Lung microvascular endothelial cell (primary cell): ENCODE data around the gene OR13A1. TPM values are rescaled to one million over a fixed set of nuclear protein-coding genes. Genes with fewer than 3 reads are reported as not detected.
"Not testable (repeated sequence)": the region's sequence is repeated elsewhere in the genome, so short reads cannot be mapped to it uniquely, and the experiment has no call there.

ENCODE experiments used
- DNase-seq, 2 donors: peaks; one replicate each; pipeline versions ENCODE4 v3.0.0 to v3.0.0-alpha.2; 2010; ENCODE audit warnings: low read depth in 2 of 2
- total RNA-seq: library from RNA; depleted of rRNA; stranded (reverse); fragments of >200 nt; gene quantifications from 2 replicates; pipeline ENCODE4 v1.2.1, GENCODE V29; 2014

OR13A1 gene
- total RNA-seq, 1 donor from 2014 or later: not detected

DNA sequence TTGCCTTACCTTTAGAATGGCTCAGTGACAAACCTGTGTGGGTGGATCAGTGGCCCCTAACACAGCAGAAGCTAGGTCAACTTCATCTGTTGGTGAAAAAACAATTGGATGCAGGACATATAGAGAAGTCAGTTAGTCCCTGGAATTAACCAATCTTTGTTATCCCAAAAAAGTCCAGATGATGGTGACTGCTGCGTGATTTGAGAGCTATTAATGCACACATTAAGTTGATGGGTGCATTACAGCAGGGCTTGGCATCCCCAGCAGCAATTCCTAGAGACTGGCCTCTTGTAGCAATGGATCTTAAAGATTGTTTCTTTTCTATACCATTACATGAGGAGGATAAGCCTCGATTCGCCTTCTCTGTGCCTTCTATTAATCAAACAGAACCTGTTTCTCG, 33.3 kb downstream of the OR13A1 start:
- no peak for DNase-seq

DNA sequence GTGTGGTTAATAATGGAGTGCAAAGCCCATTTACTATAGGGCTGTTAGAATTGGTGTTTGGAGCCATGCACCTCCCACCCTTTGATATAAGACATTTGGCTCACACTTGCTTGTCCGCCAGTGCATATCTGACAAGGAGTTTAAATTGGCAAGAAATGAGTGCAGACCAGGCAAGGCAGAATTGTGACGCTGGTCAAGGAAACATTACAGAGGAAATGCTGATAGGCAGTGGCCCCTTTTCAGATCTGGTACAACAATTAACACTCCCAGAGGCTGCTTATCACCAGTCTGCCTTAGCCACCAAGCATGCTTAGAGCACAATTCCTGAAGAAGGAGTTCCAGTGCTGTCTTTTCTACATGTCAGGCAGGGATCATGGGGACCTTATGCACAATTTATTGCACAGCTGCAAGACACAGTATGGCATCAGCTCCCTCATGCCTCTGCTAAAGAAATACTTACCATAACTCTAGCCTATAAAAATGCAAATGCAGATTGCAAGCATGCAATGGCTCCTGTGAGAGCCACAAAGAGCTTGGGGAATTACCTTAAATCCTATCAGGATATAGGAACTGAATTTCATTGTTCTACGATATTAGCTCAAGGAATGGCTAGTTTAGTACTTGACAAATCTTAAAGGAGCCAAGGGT, 35.2 kb downstream of the OR13A1 start:
- no peak for DNase-seq

DNA sequence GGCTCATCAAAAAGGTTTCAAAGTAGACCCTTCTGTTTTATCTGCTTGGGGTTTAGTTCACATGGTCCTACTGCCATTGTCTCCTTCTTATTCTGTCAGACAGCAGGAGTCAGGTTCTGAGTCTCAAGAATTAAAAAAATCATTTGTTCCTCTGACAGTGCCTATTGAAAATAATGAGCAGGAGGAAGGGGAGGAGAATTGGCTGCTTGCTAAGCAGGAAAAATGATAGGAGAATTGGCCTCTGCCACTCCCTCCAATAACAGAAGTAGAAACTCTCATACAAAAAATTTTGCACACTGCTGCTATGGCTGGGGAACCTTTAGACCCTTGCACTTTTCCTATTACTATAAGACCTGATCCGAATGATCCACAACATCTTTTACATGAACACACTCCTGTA, 35.7 kb downstream of the OR13A1 start:
- no peak for DNase-seq

DNA sequence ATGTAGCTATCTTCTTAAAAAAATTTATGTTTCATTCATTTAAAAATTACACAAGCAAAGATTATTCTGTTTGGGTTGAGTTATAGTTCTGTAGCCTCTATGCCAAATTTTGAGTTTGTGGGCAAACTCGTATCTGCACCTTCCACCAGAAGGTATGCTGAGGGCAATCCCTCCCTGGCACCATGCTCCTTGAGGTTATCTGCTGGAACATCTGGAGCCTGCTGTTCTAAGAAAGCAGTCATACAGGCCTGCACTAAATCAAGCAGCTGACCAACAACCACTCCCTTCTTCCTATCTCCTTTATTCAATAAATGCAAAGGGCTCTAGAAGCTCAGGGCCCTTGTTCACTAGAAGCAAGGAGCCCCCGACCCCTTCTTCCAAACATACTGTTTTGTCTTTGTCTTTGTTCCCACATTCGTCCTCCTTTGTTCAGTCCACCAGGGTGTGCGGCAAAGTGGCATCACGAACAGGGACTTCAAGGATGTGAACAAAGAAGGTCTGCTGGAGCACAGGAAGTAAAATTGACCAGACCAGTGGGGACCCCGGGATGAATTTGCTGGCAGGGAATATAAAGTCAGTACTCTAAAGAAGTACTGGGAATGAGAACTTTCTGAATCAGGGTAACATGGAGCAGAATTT, 36.4 kb downstream of the OR13A1 start:
- no peak for DNase-seq

DNA sequence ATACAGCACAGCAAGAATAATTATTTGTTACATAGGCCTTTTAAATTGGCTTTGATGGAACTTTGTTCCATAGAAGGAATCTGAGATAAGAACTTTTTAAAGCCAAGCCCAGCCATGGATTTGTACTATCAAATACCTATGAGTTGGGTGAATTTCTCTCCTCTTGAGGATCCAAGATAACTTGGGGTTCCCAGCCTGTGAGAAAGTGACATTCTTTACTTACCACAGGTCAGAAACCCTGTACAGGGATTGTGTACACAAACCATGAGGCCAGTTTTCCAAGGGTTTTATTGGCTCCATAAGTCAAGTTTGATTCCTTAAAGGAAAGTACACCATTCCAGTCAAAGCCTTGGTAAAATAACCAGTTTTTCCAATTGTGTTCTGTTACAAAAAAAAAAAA, 39.3 kb downstream of the OR13A1 start:
- DNase-seq: not testable (repeated sequence)

DNA sequence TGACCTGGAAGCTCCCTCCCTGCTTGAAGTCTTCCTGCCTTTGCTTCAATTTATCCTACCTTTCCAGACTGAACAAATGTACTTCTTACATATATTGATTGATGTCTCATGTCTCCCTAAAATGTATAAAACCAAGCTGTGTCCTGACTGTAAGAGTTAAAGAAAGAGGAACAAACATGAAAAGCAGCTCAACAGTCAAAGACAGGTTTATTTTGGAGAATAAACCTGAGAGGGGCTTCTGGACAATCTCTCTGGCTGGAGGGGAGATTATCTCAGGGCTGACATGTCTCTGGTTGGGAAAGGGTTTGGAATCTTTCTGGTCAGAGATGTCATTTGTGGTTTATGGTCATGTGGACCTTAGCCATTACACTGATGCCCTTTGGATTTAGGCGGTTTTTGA, 41.0 kb downstream of the OR13A1 start:
- DNase-seq: no peak

DNA sequence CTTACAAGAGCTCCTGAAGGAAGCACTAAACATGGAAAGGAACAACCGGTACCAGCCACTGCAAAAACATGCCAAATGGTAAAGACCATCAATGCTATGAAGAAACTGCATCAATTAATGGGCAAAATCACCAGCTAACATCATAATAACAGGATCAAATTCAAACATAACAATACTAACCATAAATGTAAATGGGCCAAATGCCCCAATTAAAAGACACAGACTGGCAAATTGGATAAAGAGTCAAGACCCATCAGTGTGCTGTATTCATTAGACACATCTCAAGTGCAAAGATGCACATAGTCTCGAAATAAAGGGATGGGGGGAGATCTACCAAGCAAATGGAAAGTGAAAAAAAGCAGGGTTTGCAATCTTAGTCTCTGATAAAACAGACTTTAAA, 47.6 kb downstream of the OR13A1 start:
- DNase-seq: not testable (repeated sequence)

DNA sequence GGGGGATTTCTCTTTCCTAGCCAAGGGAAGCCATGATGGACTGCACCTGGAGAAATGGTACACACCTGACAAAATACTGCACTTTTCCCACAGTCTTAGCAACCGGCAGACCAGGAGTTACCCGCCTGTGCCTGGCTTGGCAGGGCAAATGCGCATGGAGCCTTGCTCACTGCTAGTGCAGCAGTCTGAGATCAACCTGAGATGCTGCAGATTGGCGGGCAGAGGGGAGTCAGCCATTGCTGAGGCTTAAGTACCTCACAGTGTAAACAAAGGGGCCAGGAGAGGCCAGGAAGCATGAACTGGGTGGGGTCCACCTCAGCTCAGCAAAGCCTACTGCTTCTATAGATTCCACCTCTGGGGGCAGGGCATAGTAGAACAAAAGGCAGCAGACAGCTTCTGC, 49.4 kb downstream of the OR13A1 start:
- no peak for DNase-seq

DNA sequence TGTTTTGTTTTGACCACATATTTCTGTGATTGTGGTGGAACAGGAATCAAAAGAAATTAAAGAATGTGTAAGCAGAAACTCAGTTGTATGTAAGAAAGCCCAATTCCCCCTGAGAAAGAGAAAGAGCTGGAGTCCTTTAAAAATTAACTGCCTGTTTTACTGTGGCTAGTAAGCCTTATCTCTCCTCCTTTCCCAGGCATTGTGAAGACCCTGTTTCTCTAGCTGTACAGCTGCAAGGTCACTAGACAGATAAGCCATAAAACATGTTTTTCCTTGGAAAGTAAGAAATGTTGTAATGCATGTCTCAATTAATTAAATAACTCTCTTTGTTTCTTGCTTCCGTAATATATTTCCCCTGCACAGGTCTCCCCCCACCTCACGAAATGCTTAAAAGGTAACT, 53.5 kb downstream of the OR13A1 start:
- DNase-seq: no peak

DNA sequence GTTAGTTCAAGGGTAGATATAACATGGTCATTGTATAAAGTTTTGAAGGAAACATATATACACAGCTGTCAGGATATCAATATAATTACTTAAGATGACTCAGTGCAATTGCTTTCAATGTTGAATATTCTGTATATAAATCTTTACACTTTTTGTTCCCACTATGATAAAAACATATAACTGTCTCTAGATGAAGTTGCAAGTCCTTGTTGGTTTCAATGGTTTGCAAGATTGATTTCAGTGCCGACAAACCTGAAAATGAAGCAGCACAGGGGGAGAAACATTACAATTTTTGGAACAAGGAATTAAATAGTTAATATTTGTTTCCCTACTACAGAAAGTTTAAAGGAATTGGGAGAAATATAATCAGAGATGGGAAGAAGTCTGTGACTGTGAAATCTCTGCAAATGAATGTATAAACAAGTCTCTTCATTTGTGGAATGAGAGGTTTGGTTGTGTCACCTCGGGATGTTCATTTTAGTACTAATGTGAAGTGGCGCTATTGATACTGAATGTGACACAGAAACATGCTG, 54.1 kb downstream of the OR13A1 start:
- DNase-seq: no peak

DNA sequence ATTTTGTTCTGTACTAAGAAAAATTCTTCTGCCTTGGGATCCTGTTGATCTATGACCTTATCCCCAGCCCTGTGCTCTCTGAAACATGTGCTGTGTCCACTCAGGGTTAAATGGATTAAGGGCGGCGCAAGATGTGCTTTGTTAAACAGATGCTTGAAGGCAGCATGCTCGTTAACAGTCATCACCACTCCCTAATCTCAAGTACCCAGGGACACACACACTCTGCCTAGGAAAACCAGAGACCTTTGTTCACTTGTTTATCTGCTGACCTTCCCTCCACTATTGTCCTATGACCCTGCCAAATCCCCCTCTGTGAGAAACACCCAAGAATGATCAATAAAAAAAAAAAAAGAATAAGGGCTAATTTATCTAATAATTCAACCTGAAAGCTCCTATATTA, 54.8 kb downstream of the OR13A1 start:
- not testable (repeated sequence) for DNase-seq

DNA sequence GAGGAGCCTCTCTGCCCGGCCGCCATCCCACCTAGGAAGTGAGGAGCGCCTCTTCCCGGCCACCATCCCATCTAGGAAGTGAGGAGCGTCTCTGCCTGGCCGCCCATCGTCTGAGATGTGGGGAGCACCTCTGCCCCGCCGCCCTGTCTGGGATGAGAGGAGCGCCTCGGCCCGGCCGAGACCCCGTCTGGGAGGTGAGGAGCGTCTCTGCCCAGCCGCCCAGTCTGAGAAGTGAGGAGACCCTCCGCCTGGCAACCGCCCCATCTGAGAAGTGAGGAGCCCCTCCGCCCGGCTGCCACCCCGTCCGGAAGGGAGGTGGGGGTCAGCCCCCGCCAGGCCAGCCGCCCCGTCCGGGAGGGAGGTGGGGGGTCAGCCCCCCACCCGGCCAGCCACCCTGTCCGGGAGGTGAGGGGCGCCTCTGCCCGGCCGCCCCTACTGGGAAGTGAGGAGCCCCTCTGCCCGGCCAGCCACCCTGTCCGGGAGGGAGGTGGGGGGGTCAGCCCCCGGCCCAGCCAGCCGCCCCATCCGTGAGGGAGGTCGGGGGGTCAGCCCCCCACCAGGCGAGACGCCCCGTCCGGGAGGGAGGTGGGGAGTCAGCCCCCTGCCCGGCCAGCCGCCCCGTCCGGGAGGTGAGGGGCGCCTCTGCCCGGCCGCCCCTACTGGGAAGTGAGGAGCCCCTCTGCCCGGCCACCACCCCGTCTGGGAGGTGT, 55.5 kb downstream of the OR13A1 start:
- DNase-seq: not testable (repeated sequence)

DNA sequence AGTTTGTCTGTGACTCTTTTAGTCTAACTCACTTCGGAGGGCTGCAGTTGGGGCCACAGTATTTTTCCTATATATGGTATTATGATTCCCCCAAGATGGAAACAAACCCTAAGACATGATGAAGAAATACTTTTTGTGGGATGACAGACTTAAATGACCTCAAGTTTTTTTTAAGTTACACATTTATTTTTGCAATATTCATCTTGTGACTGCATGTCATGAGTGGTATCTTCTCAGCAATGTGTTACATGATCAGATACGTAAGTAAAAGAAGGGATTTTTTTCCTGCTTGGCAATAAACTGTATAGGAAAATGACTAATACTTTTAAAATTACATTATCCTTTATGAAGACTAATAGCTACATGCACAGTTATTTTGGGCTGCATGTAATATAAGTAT, 57.8 kb downstream of the OR13A1 start:
- no peak for DNase-seq

DNA sequence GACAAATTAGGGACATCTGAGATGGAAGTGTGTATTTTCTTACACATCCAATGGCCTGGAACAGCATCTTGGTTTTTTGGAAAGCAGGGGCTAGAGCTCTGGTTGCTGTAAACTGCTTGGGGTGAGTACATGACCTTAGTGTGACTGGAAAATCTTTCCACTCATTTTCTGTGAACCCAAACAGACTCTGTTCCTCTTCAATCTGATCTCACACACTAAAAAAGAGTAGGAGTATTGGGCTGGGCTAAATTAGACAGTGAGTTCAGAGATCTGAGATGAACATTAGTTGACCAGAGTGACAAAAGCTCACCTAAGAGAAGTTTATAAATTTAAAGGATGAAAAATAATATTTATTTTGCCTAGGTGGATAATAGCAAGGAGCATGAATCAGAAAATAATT, 59.2 kb downstream of the OR13A1 start:
- DNase-seq: no peak

DNA sequence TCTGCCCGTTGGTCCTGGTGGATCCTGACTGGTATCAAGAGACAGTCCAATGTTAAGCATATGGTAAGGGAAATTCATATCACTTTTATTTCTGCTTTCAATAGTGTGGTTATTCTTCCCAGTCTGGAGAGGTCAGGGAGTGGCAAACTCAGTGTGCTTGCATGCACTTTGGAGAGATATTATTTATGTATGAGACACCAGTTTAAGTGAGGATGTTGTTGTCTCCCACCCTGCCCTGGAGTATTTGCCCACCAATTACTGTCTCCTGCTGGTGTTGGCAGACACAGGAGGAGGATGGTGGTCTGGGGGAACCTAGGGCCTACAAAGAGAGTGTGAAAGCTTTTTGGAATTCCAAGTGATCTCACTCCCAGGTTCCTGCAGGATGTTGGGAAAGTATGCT, 59.7 kb downstream of the OR13A1 start:
- DNase-seq: no peak

DNA sequence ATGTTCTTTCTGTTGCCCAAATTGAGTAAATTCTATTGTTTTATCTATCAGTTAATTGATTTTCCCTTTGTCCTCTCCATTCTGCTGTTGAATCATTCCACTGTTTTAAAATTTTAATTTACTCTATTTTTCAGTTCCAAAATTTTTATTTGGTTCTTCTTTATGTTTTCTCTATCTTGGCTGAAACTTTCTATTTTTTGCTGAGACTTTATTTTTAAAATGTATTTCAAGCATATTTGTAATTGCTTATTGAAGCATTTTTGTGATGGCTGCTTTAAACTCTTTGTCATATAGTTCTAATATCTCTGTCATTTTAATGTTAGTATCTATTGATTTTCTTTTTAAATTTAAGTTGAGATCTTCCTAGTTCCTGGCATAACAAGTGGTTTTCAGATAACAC, 60.5 kb downstream of the OR13A1 start:
- DNase-seq: no peak

DNA sequence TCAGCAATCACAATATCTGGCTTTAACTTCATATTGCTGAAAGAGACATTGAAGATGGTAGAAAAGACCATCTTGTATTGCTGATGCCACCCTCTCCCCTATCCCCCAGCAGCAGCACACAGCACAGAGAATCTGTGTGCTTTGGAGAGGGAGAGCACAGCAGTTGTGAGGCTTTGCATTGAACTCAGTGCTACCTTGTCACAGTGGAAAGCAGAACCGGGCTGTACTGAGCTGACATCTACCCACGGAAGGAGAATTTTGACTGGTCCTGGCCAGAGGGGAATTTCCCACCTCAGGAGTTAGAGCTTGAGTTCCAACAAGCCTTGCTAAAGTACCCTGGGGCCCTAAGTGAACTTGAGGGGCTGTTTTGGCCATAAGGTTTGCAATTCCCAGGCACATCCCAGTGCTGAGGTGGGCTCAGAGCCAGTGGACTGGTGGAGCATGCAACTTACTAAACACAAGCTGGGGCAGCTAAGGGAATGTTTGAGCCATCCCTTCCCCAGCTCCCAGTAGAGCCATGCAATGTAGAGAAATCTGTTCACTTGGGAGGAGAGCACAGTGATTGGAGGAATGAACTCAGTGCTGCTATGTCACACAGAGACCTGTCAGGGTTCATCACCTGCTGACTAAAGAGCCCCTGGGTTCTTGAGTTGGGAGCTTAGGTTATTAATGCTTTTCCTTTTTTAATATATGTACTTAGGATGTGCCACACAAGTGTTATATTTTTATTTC, 62.1 kb downstream of the OR13A1 start:
- DNase-seq: no peak

Other genes starting within 250 kb of the OR13A1 start
- gene ALOX5, start 58.6 kb upstream of the OR13A1 start, total RNA-seq: not detected in 2 replicates